Stimulated activated CD4-positive, alpha-beta T cell treated with anti-CD3 and anti-CD28 coated beads, Interleukin-4, amount 100 ng/mL, for 24 hours (primary cell): ENCODE data around the gene PHTF2.
A peak's percentile ranks its signal among the peaks of the same experiment; 100 is the strongest.

ENCODE experiments used
- DNase-seq: peaks from one replicate; pipeline ENCODE4 v3.0.0-alpha.2; 2020

The PHTF2 gene

GRCh38 chr7:77796109-77796508 lies 2.5 kb upstream of the PHTF2 start:
- no peak for DNase-seq

- no peak for DNase-seq
Measured at GRCh38 chr7:77796960-77797359, 1.6 kb upstream of the PHTF2 start.

GRCh38 chr7:77797734-77798393 lies 709 bp upstream of the PHTF2 start:
- DNase-seq: no peak

- DNase-seq: peak; percentile 18
Measured at GRCh38 chr7:77799078-77799964, 748 bp downstream of the PHTF2 start.

GRCh38 chr7:77800158-77800557 lies 1.6 kb downstream of the PHTF2 start:
- peak; percentile 21 for DNase-seq

- no peak for DNase-seq
Measured at GRCh38 chr7:77800730-77801129, 2.2 kb downstream of the PHTF2 start.

- no peak for DNase-seq
Measured at GRCh38 chr7:77802557-77803405, 4.2 kb downstream of the PHTF2 start.

- no peak for DNase-seq
Measured at GRCh38 chr7:77806425-77806824, 7.9 kb downstream of the PHTF2 start.

GRCh38 chr7:77808517-77808916 lies 9.9 kb downstream of the PHTF2 start:
- no peak for DNase-seq

- DNase-seq: no peak
Measured at GRCh38 chr7:77811516-77812289, 13.1 kb downstream of the PHTF2 start.

GRCh38 chr7:77812290-77812685 lies 13.7 kb downstream of the PHTF2 start:
- no peak for DNase-seq

GRCh38 chr7:77813180-77813579 lies 14.6 kb downstream of the PHTF2 start:
- no peak for DNase-seq

- DNase-seq: no peak
Measured at GRCh38 chr7:77819021-77819420, 20.4 kb downstream of the PHTF2 start.

- DNase-seq: no peak
Measured at GRCh38 chr7:77820967-77821366, 22.4 kb downstream of the PHTF2 start.

GRCh38 chr7:77822269-77822668 lies 23.7 kb downstream of the PHTF2 start:
- no peak for DNase-seq

- no peak for DNase-seq
Measured at GRCh38 chr7:77823787-77824186, 25.2 kb downstream of the PHTF2 start.

GRCh38 chr7:77824636-77825035 lies 26.1 kb downstream of the PHTF2 start:
- DNase-seq: no peak

GRCh38 chr7:77825131-77825530 lies 26.6 kb downstream of the PHTF2 start:
- no peak for DNase-seq

GRCh38 chr7:77826300-77826699 lies 27.7 kb downstream of the PHTF2 start:
- no peak for DNase-seq

- no peak for DNase-seq
Measured at GRCh38 chr7:77827999-77828398, 29.4 kb downstream of the PHTF2 start.

GRCh38 chr7:77830649-77831355 lies 32.2 kb downstream of the PHTF2 start:
- no peak for DNase-seq

- DNase-seq: peak; percentile 57
Measured at GRCh38 chr7:77831481-77831880, 32.9 kb downstream of the PHTF2 start.
